Nephron progenitor cell (in vitro differentiated cells): ENCODE measurements around the gene ZNF618.

Source experiments
- DNase-seq: peaks from one replicate; pipeline ENCODE4 v3.0.0; 2021
- H3K27ac Mint-ChIP-seq: 2 replicates; pipeline ENCODE4 v1.8.0; 2021; ENCODE audit warnings: mild to moderate bottlenecking, moderate library complexity, mixed read lengths
- H3K27me3 Mint-ChIP-seq: 2 replicates; pipeline ENCODE4 v1.8.0; 2021; ENCODE audit warnings: mild to moderate bottlenecking, low read depth, mixed read lengths; ENCODE audit not compliant: poor library complexity
- H3K36me3 Mint-ChIP-seq: 2 replicates; pipeline ENCODE4 v1.8.0; 2021; ENCODE audit warnings: low read depth, mixed read lengths
- H3K4me1 Mint-ChIP-seq: 2 replicates; pipeline ENCODE4 v1.8.0; 2021; ENCODE audit warnings: mixed read lengths
- H3K4me3 Mint-ChIP-seq: 2 replicates; pipeline ENCODE4 v1.8.0; 2021; ENCODE audit warnings: mild to moderate bottlenecking, moderate library complexity, mixed read lengths
- H3K9me3 Mint-ChIP-seq: 2 replicates; pipeline ENCODE4 v1.8.0; 2021; ENCODE audit warnings: mild to moderate bottlenecking, moderate library complexity, mixed read lengths
- CTCF ChIP-seq: fragments of 200-600 bp; sonication (generic); IDR thresholded peaks from 2 replicates; pipeline ENCODE4 v1.5.0; 2021; ENCODE audit warnings: antibody characterized with exemption

Gene ZNF618

GRCh38 chr9:113963696-113964494 is 87.8 kb downstream of the ZNF618 start:
- no peak for DNase-seq
- Mint-ChIP-seq H3K27ac (no peak overlapping the region), H3K4me3 (no peak overlapping the region), H3K9me3 (peaks cover under 1% of the 10 kb centered on the region), H3K36me3 (peaks cover 56% of the 10 kb centered on the region), H3K4me1 (peaks cover 22% of the 10 kb centered on the region), H3K27me3 (no peaks in the 10 kb centered on the region)
- no peak for TF ChIP-seq CTCF

- H3K4me1 Mint-ChIP-seq: peaks cover 22% of the 10 kb centered on the region
- no peak for DNase-seq
- H3K9me3 Mint-ChIP-seq: peaks cover 8% of the 10 kb centered on the region
- H3K27me3 Mint-ChIP-seq: no peaks in the 10 kb centered on the region
- peaks cover 63% of the 10 kb centered on the region for H3K36me3 Mint-ChIP-seq
- no peak overlapping the region for H3K4me3 Mint-ChIP-seq
- TF ChIP-seq CTCF: no peak
- H3K27ac Mint-ChIP-seq: no peak overlapping the region
Observed at GRCh38 chr9:113964495-113965170, 88.5 kb downstream of the ZNF618 start.

- no peak for DNase-seq
- Mint-ChIP-seq H3K4me1 (peaks cover 16% of the 10 kb centered on the region), H3K4me3 (no peak overlapping the region), H3K9me3 (peaks cover 18% of the 10 kb centered on the region), H3K36me3 (peaks cover 69% of the 10 kb centered on the region), H3K27me3 (no peaks in the 10 kb centered on the region), H3K27ac (no peak overlapping the region)
- no peak for TF ChIP-seq CTCF
Observed at GRCh38 chr9:113966394-113966793, 90.3 kb downstream of the ZNF618 start.

- DNase-seq: no peak
- Mint-ChIP-seq H3K27me3 (no peaks in the 10 kb centered on the region), H3K27ac (no peak overlapping the region), H3K9me3 (peaks cover 22% of the 10 kb centered on the region), H3K4me1 (peaks cover 15% of the 10 kb centered on the region), H3K4me3 (no peak overlapping the region), H3K36me3 (peaks cover 67% of the 10 kb centered on the region)
- TF ChIP-seq CTCF: no peak
Observed at GRCh38 chr9:113967380-113967779, 91.3 kb downstream of the ZNF618 start.

GRCh38 chr9:113969343-113969742 is 93.2 kb downstream of the ZNF618 start:
- Mint-ChIP-seq H3K9me3 (peaks cover 22% of the 10 kb centered on the region), H3K36me3 (peaks cover 67% of the 10 kb centered on the region), H3K27me3 (peaks cover 3% of the 10 kb centered on the region), H3K27ac (peak overlapping the region; percentile 49), H3K4me1 (peaks cover 1% of the 10 kb centered on the region), H3K4me3 (no peak overlapping the region)
- DNase-seq: no peak
- no peak for TF ChIP-seq CTCF
